K562 (cell line): ENCODE results near the gene IBA57. TPM values are rescaled to one million over a fixed set of nuclear protein-coding genes. Genes with fewer than 3 reads are reported as not detected.

ENCODE experiments used
- ARID3B ChIP-seq: fragments of 250-450 bp; sonication (Bioruptor Pico); IDR thresholded peaks from 2 replicates; pipeline ENCODE4 v1.4.0; 2020; ENCODE audit warnings: borderline replicate concordance
- CBX3 ChIP-seq, 2 experiments: IDR thresholded peaks; 1 replicate in 1 of 2; 2 replicates in 1 of 2; pipeline ENCODE4 v1.6.1; 2012; ENCODE audit warnings: inconsistent platforms in 2 of 2, low read length in 2 of 2, borderline replicate concordance in 1 of 2, control low read depth in 1 of 2
- CEBPG ChIP-seq, 3 experiments: fragments of 200-800 bp in 1 of 3; sonication (Bioruptor generic) in 1 of 3; sonication (generic) in 1 of 3; formaldehyde crosslinking in 1 of 3; IDR thresholded peaks in 2 of 3; conservative IDR thresholded peaks in 1 of 3; 2 replicates each; pipeline versions ENCODE4 v1.6.1 to v1.8.0; 2016 to 2022; ENCODE audit warnings: missing compliant biosample characterization in 2 of 3, missing genetic modification characterization in 2 of 3, mild to moderate bottlenecking in 1 of 3, missing genetic modification reagents in 1 of 3
- ETS2 ChIP-seq: IDR thresholded peaks from 2 replicates; pipeline ENCODE4 v1.6.1; 2016; ENCODE audit warnings: borderline replicate concordance, missing genetic modification characterization, mild to moderate bottlenecking, moderate library complexity, missing compliant biosample characterization; ENCODE audit not compliant: poor library complexity, severe bottlenecking
- GABPB2 ChIP-seq: fragments of 250-450 bp; sonication (Bioruptor Pico); conservative IDR thresholded peaks from 2 replicates; pipeline ENCODE4 v1.5.1; 2021; ENCODE audit warnings: mild to moderate bottlenecking
- HNRNPL ChIP-seq: fragments of 200-400 bp; formaldehyde crosslinking; IDR thresholded peaks from 2 replicates; pipeline ENCODE4 v1.6.1; 2017; ENCODE audit warnings: low read depth, mild to moderate bottlenecking, low read length
- NR3C1 ChIP-seq: sonication (generic); formaldehyde crosslinking; IDR thresholded peaks from 2 replicates; pipeline ENCODE4 v1.8.1; 2022; ENCODE audit warnings: missing genetic modification reagents
- PHF20 ChIP-seq: fragments of 450-650 bp; IDR thresholded peaks from 2 replicates; pipeline ENCODE4 v1.6.1; 2018; ENCODE audit not compliant: partially characterized antibody
- PKNOX1 ChIP-seq: fragments of 450-650 bp; IDR thresholded peaks from 2 replicates; pipeline ENCODE4 v1.6.1; 2016
- RUNX1 ChIP-seq: sonication (generic); IDR thresholded peaks from 2 replicates; pipeline ENCODE4 v1.6.1; 2016; ENCODE audit warnings: antibody characterized with exemption, low read depth
- SPI1 ChIP-seq: IDR thresholded peaks from 2 replicates; pipeline ENCODE4 v1.6.1; 2011; ENCODE audit warnings: low read depth, low read length, control low read depth, borderline replicate concordance
- STAT5A ChIP-seq: IDR thresholded peaks from 2 replicates; pipeline ENCODE4 v1.6.1; 2012; ENCODE audit warnings: low read length, inconsistent platforms, borderline replicate concordance
- ZFP91 ChIP-seq: sonication (generic); formaldehyde crosslinking; IDR thresholded peaks from 2 replicates; pipeline ENCODE4 v1.8.0; 2022; ENCODE audit warnings: mild to moderate bottlenecking, missing genetic modification reagents
- ZNF175 ChIP-seq: fragments of 200-800 bp; sonication (Bioruptor generic); IDR thresholded peaks from 2 replicates; pipeline ENCODE4 v1.6.1; 2016; ENCODE audit warnings: low read depth, mild to moderate bottlenecking, missing genetic modification characterization, missing compliant biosample characterization
- ZNF592 ChIP-seq: fragments of 450-650 bp; IDR thresholded peaks from 2 replicates; pipeline ENCODE4 v1.6.1; 2017; ENCODE audit warnings: antibody characterized with exemption, mild to moderate bottlenecking
- polyA plus RNA-seq, 8 experiments: library from polyadenylated mRNA; depleted of rRNA in 4 of 8; stranded (reverse) in 5 of 8; unstranded in 3 of 8; fragments of >200 nt; fragmentation: Nextera tagmentation in 2 of 8; fragmentation: Illumina TruSeq in 1 of 8; extraction: Ambion mirVana in 2 of 8; extraction: Trizol in 1 of 8; gene quantifications; 2 replicates each; pipeline versions ENCODE4 v1.2.1 to v1.2.3, GENCODE V29; 2011 to 2014; ENCODE audit warnings: inconsistent platforms in 1 of 8, missing spikeins in 1 of 8
- total RNA-seq, 7 experiments: library from RNA; depleted of rRNA in 6 of 7; stranded (reverse); fragments of >200 nt in 6 of 7; fragmentation: Illumina TruSeq in 2 of 7; extraction: Trizol in 2 of 7; gene quantifications; 2 replicates each; pipeline versions ENCODE4 v1.2.1 to v1.2.3, GENCODE V29; 2011 to 2021; ENCODE audit warnings: low replicate concordance in 1 of 7
- TF ChIP-seq, protein P1 (sequence below): fragments of 250-450 bp; sonication (Bioruptor Pico); IDR thresholded peaks from 2 replicates; pipeline ENCODE4 v1.8.0; 2022; ENCODE audit warnings: moderate library complexity, mild to moderate bottlenecking, inconsistent platforms

IBA57 gene
- total and polyA plus RNA-seq, 9 of the 15 experiments (the other 6 are each of a cell fraction or from before 2014, with no cell fraction given), result 0.77 to 15.5 (median 2.7) TPM

- TF ChIP-seq ZNF175 (peak; percentile 92; the same call in 1 of the 2 replicates), NR3C1 (CRISPR knock-in tag) (0 out of 2 replicates have a peak, but pooled peaks have one; percentile 59), RUNX1 (peak; percentile 56; the same call in 1 of the 2 replicates), CBX3 (IDR thresholded peaks at IDR 0.05; ENCODE audit: borderline replicate concordance in 1 of 2, low read length in 2 of 2) (peak in 1 of 2 experiments; percentile 53; a peak in 1 of 3 replicates), ETS2 (tag) (peak; percentile 86), CEBPG (CRISPR knock-in tag; IDR thresholded peaks at IDR 0.05) (no peak; the same call in 1 of the 2 replicates), CEBPG (tag; conservative IDR thresholded peaks at IDR 0.05 in 1 of 2, IDR thresholded peaks at IDR 0.05 in 1 of 2) (no peak), PHF20 (no peak), ZFP91 (CRISPR knock-in tag) (no peak), GABPB2 (CRISPR knock-in tag) (no peak; the same call in 1 of the 2 replicates), SPI1 (peak; percentile 54; the same call in 1 of the 2 replicates), PKNOX1 (peak; percentile 90), ZNF592 (peak; percentile 87), ARID3B (peak; percentile 79; the same call in 1 of the 2 replicates), STAT5A (no peak; the same call in 1 of the 2 replicates), HNRNPL (peak; percentile 95)
- TF ChIP-seq, protein P1, sequence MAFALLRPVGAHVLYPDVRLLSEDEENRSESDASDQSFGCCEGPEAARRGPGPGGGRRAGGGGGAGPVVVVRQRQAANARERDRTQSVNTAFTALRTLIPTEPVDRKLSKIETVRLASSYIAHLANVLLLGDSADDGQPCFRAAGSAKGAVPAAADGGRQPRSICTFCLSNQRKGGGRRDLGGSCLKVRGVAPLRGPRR, result no peak
Observed at GRCh38 chr1:228165372-228166169, at the start of gene IBA57 (continued).
